RWPE2 (cell line): ENCODE results near the gene ZNF699.
"Not testable (repeated sequence)": the region's sequence is repeated elsewhere in the genome, so short reads cannot be mapped to it uniquely, and the experiment has no call there.

Experiments used
- ATAC-seq: fragments of 200-7000 bp; cut with Tn5 transposase; 3 replicates; pipeline ENCODE4 v1.9.1; 2021; ENCODE audit warnings: low read depth
- DNase-seq: peaks from one replicate; pipeline ENCODE4 v3.0.0-alpha.2; 2020; ENCODE audit warnings: low spot score
- H3K27ac ChIP-seq: fragments of 450-650 bp; 2 replicates; pipeline ENCODE4 v1.5.1; 2017; ENCODE audit warnings: mild to moderate bottlenecking; ENCODE audit not compliant: poor library complexity, severe bottlenecking
- H3K27me3 ChIP-seq: fragments of 250-450 bp; sonication (Bioruptor Pico); 2 replicates; pipeline ENCODE4 v1.5.1; 2021; ENCODE audit warnings: mild to moderate bottlenecking, moderate library complexity; ENCODE audit not compliant: insufficient read depth, poor library complexity, severe bottlenecking
- H3K36me3 ChIP-seq: fragments of 250-450 bp; sonication (Bioruptor Pico); 2 replicates; pipeline ENCODE4 v1.5.1; 2020; ENCODE audit warnings: low read depth, mild to moderate bottlenecking, moderate library complexity
- H3K4me1 ChIP-seq: fragments of 250-450 bp; sonication (Bioruptor Pico); 2 replicates; pipeline ENCODE4 v1.5.1; 2021; ENCODE audit warnings: mild to moderate bottlenecking, moderate library complexity; ENCODE audit not compliant: insufficient read depth, poor library complexity, severe bottlenecking
- H3K4me3 ChIP-seq: fragments of 250-450 bp; sonication (Bioruptor Pico); 2 replicates; pipeline ENCODE4 v1.5.1; 2021; ENCODE audit warnings: mild to moderate bottlenecking, moderate library complexity; ENCODE audit not compliant: severe bottlenecking
- H3K9me3 ChIP-seq: fragments of 250-450 bp; sonication (Bioruptor Pico); 2 replicates; pipeline ENCODE4 v1.5.1; 2021; ENCODE audit warnings: mild to moderate bottlenecking, moderate library complexity; ENCODE audit not compliant: severe bottlenecking
- TF ChIP-seq, protein P1 (sequence below): fragments of 450-650 bp; IDR thresholded peaks from one replicate; pipeline ENCODE4 v1.5.1; 2017; ENCODE audit warnings: mild to moderate bottlenecking, moderate library complexity; ENCODE audit not compliant: poor library complexity, severe bottlenecking

Gene ZNF699

DNA sequence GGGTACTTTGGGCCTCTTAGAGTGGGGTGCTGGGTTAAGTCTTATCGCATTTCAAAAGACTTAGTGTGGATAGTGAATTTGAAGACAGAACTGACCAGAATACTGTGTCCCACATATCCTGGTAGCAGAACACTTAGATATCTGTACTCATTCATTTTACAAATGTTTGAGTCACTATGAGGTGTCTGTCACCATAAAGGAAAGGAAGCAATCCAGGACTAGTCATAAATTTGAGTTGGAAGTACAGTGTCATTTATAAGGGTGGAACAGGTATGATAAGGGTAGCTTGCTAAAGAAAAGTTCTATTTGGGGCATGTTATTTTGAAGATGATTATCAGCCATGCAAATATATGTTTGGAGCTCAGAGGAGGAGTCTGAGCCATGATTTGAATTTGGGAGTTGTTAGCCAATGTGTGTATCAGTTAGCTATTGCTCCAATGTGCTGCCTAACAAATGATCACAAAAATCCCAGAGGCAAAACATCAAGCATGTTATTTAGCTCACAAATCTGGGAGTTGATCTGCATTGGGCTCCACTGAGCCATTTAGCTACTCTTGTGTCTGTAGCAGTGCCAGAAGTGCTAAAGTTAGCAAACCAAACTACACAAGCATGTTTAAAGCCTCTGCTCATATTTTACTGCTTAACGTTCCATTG, 20.3 kb downstream of the ZNF699 start:
- no peak overlapping the region for H3K27ac ChIP-seq
- peaks cover 23% of the 10 kb centered on the region for H3K9me3 ChIP-seq
- ATAC-seq (no peak), DNase-seq (no peak)
- TF ChIP-seq, protein P1, sequence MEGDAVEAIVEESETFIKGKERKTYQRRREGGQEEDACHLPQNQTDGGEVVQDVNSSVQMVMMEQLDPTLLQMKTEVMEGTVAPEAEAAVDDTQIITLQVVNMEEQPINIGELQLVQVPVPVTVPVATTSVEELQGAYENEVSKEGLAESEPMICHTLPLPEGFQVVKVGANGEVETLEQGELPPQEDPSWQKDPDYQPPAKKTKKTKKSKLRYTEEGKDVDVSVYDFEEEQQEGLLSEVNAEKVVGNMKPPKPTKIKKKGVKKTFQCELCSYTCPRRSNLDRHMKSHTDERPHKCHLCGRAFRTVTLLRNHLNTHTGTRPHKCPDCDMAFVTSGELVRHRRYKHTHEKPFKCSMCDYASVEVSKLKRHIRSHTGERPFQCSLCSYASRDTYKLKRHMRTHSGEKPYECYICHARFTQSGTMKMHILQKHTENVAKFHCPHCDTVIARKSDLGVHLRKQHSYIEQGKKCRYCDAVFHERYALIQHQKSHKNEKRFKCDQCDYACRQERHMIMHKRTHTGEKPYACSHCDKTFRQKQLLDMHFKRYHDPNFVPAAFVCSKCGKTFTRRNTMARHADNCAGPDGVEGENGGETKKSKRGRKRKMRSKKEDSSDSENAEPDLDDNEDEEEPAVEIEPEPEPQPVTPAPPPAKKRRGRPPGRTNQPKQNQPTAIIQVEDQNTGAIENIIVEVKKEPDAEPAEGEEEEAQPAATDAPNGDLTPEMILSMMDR: no peak
- H3K36me3 ChIP-seq: peaks cover 20% of the 10 kb centered on the region
- H3K27me3 ChIP-seq: no peaks in the 10 kb centered on the region
- no peaks in the 10 kb centered on the region for H3K4me1 ChIP-seq
- H3K4me3 ChIP-seq: no peak overlapping the region

DNA sequence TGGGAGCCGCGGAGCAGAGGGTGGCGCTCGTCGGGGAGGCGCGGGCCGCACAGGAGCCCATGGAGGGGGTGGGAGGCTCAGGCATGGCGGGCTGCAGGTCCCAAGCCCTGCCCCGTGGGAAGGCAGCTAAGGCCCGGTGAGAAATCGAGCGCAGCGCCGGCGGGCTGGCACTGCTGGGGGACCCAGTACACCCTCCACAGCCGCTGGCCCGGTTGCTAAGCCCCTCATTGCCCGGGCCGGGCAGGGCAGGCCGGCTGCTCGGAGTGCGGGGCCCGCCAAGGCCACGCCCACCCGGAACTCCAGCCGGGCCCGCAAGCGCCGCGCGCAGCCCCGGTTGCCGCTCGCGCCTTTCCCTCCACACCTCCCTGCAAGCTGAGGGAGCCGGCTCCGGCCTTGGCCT, 26.2 kb downstream of the ZNF699 start:
- H3K9me3 ChIP-seq, H3K36me3 ChIP-seq, ATAC-seq, H3K4me1 ChIP-seq, DNase-seq, H3K27me3 ChIP-seq, H3K4me3 ChIP-seq, H3K27ac ChIP-seq: not testable (repeated sequence)

DNA sequence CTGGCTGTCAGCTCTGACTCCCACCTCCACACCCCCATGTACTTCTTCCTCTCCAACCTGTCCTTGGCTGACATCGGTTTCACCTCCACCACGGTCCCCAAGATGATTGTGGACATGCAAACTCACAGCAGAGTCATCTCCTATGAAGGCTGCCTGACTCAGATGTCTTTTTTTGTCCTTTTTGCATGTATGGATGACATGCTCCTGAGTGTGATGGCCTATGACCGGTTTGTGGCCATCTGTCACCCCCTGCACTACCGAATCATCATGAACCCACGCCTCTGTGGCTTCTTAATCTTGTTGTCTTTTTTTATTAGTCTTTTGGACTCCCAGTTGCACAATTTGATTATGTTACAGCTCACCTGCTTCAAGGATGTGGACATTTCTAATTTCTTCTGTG, 58.4 kb downstream of the ZNF699 start:
- DNase-seq (no peak), ATAC-seq (no peak)
- Histone ChIP-seq H3K27ac (no peak overlapping the region), H3K4me3 (no peak overlapping the region), H3K27me3 (no peaks in the 10 kb centered on the region), H3K36me3 (no peaks in the 10 kb centered on the region), H3K9me3 (no peaks in the 10 kb centered on the region), H3K4me1 (no peaks in the 10 kb centered on the region)
- TF ChIP-seq, protein P1: no peak

DNA sequence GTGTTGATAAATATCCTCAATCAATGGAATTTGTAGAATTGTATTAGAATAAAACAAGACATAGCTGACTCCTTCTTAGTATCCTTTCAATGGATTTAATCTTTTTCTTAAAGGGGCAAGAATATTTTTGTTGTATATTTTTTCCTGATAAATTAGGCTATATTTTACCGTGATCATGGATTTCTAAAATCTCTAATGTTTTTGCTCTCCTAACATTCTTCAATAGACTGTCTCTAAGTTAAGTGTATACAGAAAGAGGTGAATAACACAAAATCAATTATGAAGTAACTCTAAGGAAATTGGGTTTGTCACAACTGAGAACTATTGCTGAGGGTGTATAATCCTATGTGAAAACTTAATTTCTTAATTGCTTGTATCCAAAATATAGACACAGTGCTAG, 59.0 kb downstream of the ZNF699 start, which contains the start of gene OR7E24:
Gene OR7E24 (plus strand): TSS at position 301 of the 400 bp plus-strand sequence. CDS start 114 bp downstream, outside the sequence.
- Histone ChIP-seq H3K36me3 (no peaks in the 10 kb centered on the region), H3K4me1 (no peaks in the 10 kb centered on the region), H3K27me3 (no peaks in the 10 kb centered on the region), H3K27ac (no peak within 1 kb of the TSS), H3K4me3 (no peak within 1 kb of the TSS), H3K9me3 (no peaks in the 10 kb centered on the region)
- ATAC-seq (no peak), DNase-seq (no peak)
- TF ChIP-seq, protein P1: no peak
